Right hindlimb (tissue), 1 donor: ENCODE results near the gene KRTDAP.

Source experiments
- DNase-seq: peaks from one replicate; pipeline ENCODE4 v3.0.0-alpha.2; 2018

KRTDAP gene

GRCh38 chr19:35490364-35490763, at the start of gene KRTDAP:
Gene KRTDAP (minus strand): TSS chr19:35490464. CDS start chr19:35490442, 22 bp downstream.
- DNase-seq, result no peak

- DNase-seq, result no peak
Measured at GRCh38 chr19:35539850-35540249, 49.6 kb upstream of the KRTDAP start.

GRCh38 chr19:35539314-35539713, 49.0 kb upstream of the KRTDAP start:
- DNase-seq, result no peak

- DNase-seq, result no peak
Measured at GRCh38 chr19:35534803-35535480, 44.7 kb upstream of the KRTDAP start.

- DNase-seq, result no peak
Measured at GRCh38 chr19:35533822-35534392, 43.6 kb upstream of the KRTDAP start.

- DNase-seq, result no peak
Measured at GRCh38 chr19:35533201-35533821, 43.0 kb upstream of the KRTDAP start, which contains the start of gene GAPDHS. Gene GAPDHS (plus strand): TSS chr19:35533456. CDS start chr19:35533528, 72 bp downstream.

GRCh38 chr19:35531291-35531690, 41.0 kb upstream of the KRTDAP start:
- no peak for DNase-seq

GRCh38 chr19:35529241-35530218, 39.3 kb upstream of the KRTDAP start:
- DNase-seq, result no peak

- no peak for DNase-seq
Measured at GRCh38 chr19:35528218-35529038, 38.2 kb upstream of the KRTDAP start, which contains the start of gene SBSN. Gene SBSN (minus strand): TSS chr19:35528311. CDS start chr19:35528281, 30 bp downstream.

GRCh38 chr19:35525873-35526272, 35.6 kb upstream of the KRTDAP start:
- no peak for DNase-seq

GRCh38 chr19:35524181-35524837, 34.0 kb upstream of the KRTDAP start:
- DNase-seq, result no peak

GRCh38 chr19:35522745-35523327, 32.6 kb upstream of the KRTDAP start:
- DNase-seq, result no peak

GRCh38 chr19:35521124-35521743, 31.0 kb upstream of the KRTDAP start:
- DNase-seq, result no peak

- no peak for DNase-seq
Measured at GRCh38 chr19:35519291-35519690, 29.0 kb upstream of the KRTDAP start.

- no peak for DNase-seq
Measured at GRCh38 chr19:35518313-35518712, 28.0 kb upstream of the KRTDAP start.

- DNase-seq, result no peak
Measured at GRCh38 chr19:35517342-35517741, 27.1 kb upstream of the KRTDAP start.

GRCh38 chr19:35516310-35516709, 26.0 kb upstream of the KRTDAP start:
- DNase-seq, result no peak

- no peak for DNase-seq
Measured at GRCh38 chr19:35514282-35514809, 24.1 kb upstream of the KRTDAP start.

- no peak for DNase-seq
Measured at GRCh38 chr19:35513628-35514281, 23.5 kb upstream of the KRTDAP start, which contains the start of gene DMKN. Gene DMKN (minus strand): TSS chr19:35513649. CDS start chr19:35513475, 174 bp downstream.
